GM06990 (cell line): ENCODE data around the gene VAV3.

Experiments used
- DNase-seq: peaks from one replicate; pipeline ENCODE4 v3.0.0-alpha.2; 2011; ENCODE audit not compliant: insufficient read length; ENCODE audit errors: extremely low read depth
- H3K27me3 ChIP-seq: replicated peaks from 2 replicates; pipeline ENCODE4 v1.6.0; 2011; ENCODE audit warnings: low read length; ENCODE audit not compliant: control insufficient read depth, insufficient read depth
- H3K36me3 ChIP-seq: 2 replicates; pipeline ENCODE4 v1.5.1; 2011; ENCODE audit warnings: low read length; ENCODE audit not compliant: control insufficient read depth, insufficient read depth
- H3K4me3 ChIP-seq: replicated peaks from 2 replicates; pipeline ENCODE4 v1.5.1; 2011; ENCODE audit warnings: low read depth, mild to moderate bottlenecking, control low read depth, low read length
- TF ChIP-seq, protein P1 (sequence below): IDR thresholded peaks from 2 replicates; pipeline ENCODE4 v1.5.1; 2011; ENCODE audit warnings: low read length, control low read depth, mild to moderate bottlenecking, inconsistent platforms; ENCODE audit not compliant: insufficient read depth, poor library complexity, severe bottlenecking

VAV3 gene

DNA sequence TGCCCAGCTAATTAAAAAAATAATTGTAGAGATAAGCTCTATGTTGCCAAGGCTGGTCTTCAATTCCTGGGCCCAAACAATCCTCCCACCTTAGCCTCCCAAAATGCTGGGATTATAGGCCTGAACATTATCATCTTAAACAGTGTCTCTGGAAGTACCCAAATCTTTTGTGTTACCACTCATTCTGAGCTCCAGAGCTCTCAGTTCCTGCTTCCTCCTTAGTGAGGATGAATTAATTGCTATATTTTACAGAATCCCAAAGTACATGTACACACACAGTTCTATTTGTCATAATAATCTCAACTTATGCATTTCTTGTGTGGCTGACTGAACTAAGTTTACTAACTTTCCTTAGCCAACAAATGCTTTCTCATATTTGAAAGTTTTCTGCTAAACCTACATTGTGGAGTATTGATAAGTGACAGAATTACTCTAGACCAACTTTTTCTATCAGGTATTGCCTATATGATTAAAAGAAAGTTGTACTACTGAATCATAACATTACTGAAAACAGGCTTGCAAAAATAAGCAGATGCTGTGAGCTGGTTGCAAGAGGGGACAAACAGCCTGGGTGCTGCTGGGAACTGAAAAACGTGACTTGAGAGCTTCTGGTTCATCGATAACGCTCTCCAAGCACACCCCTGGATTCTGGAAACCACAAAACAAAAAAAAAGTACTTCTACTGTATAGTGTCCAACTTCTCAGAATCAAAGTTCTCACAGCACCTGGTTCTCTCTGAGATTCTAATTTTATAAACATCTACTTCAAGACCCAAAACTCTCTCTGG is 15.3 kb downstream of the VAV3 start:
- H3K27me3 ChIP-seq: no peaks in the 10 kb centered on the region; the same call in 1 of the 2 replicates
- H3K36me3 ChIP-seq: no peaks in the 10 kb centered on the region
- TF ChIP-seq, protein P1, sequence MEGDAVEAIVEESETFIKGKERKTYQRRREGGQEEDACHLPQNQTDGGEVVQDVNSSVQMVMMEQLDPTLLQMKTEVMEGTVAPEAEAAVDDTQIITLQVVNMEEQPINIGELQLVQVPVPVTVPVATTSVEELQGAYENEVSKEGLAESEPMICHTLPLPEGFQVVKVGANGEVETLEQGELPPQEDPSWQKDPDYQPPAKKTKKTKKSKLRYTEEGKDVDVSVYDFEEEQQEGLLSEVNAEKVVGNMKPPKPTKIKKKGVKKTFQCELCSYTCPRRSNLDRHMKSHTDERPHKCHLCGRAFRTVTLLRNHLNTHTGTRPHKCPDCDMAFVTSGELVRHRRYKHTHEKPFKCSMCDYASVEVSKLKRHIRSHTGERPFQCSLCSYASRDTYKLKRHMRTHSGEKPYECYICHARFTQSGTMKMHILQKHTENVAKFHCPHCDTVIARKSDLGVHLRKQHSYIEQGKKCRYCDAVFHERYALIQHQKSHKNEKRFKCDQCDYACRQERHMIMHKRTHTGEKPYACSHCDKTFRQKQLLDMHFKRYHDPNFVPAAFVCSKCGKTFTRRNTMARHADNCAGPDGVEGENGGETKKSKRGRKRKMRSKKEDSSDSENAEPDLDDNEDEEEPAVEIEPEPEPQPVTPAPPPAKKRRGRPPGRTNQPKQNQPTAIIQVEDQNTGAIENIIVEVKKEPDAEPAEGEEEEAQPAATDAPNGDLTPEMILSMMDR: no peak
- peak; percentile 58 for DNase-seq
- no peak overlapping the region; the same call in 1 of the 2 replicates for H3K4me3 ChIP-seq

- Histone ChIP-seq H3K27me3 (no peaks in the 10 kb centered on the region; the same call in 1 of the 2 replicates), H3K4me3 (no peak overlapping the region), H3K36me3 (no peaks in the 10 kb centered on the region)
- TF ChIP-seq, protein P1: no peak
- DNase-seq: no peak
These were observed 18.2 kb downstream of the VAV3 start for GRCh38 chr1:107946794-107947193.

DNA sequence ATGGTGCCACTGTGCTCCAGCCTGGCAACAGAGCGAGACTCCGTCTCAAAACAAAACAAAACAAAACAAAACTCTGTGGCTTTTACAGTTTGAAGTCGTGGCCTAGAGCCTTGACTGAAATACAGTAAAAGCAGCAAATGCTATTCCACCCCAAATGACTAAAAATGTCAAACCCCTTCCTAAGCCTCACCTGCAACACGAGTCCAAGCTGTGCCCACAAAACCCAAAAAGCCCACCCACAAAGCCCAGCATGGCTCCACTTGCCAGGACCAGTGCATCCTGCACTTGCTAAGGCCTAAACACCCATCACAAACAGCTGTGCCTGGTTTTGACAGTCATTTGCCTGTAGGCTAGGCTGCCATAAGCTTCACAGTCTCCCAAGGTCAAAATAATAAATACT is 21.3 kb downstream of the VAV3 start:
- no peak for DNase-seq

GRCh38 chr1:107942814-107943213 is 22.2 kb downstream of the VAV3 start:
- H3K27me3 ChIP-seq: no peaks in the 10 kb centered on the region; the same call in 1 of the 2 replicates
- H3K36me3 ChIP-seq: no peaks in the 10 kb centered on the region
- H3K4me3 ChIP-seq: no peak overlapping the region
- no peak for DNase-seq
- TF ChIP-seq, protein P1: no peak

More for the DNA sequence above, 21.3 kb downstream of the VAV3 start:
- H3K27me3 ChIP-seq: no peaks in the 10 kb centered on the region; the same call in 1 of the 2 replicates
- TF ChIP-seq, protein P1: no peak
- no peak overlapping the region for H3K4me3 ChIP-seq
- H3K36me3 ChIP-seq: no peaks in the 10 kb centered on the region

GRCh38 chr1:107941531-107941930 is 23.4 kb downstream of the VAV3 start:
- Histone ChIP-seq H3K27me3 (no peaks in the 10 kb centered on the region; the same call in 1 of the 2 replicates), H3K36me3 (no peaks in the 10 kb centered on the region), H3K4me3 (no peak overlapping the region)
- TF ChIP-seq, protein P1: no peak
- no peak for DNase-seq
